GM18508 (cell line): Measurements from ENCODE around the gene CYB5A.
"Not testable (repeated sequence)": the region's sequence is repeated elsewhere in the genome, so short reads cannot be mapped to it uniquely, and the experiment has no call there.

Source experiments
- ATAC-seq: cut with Tn5 transposase; IDR thresholded peaks from one replicate; pipeline ENCODE4 v1.9.1; 2021; ENCODE audit warnings: moderate number of reproducible peaks; ENCODE audit not compliant: insufficient read depth, unreplicated experiment

CYB5A gene

GRCh38 chr18:74291771-74292540, at the start of gene CYB5A:
Gene CYB5A, minus strand, starts transcription at chr18:74291963. Its CDS starts 88 bp downstream, at chr18:74291875.
- peak; percentile 99 for ATAC-seq

GRCh38 chr18:74337912-74338309, 46.1 kb upstream of the CYB5A start:
- no peak for ATAC-seq

- ATAC-seq = no peak
Observed at GRCh38 chr18:74337155-74337911, 45.6 kb upstream of the CYB5A start.

GRCh38 chr18:74336656-74337055, 44.9 kb upstream of the CYB5A start:
- no peak for ATAC-seq

GRCh38 chr18:74334242-74334893, 42.6 kb upstream of the CYB5A start:
- peak; percentile 44 for ATAC-seq

GRCh38 chr18:74333091-74333490, 41.3 kb upstream of the CYB5A start:
- ATAC-seq = no peak

GRCh38 chr18:74331404-74331803, 39.6 kb upstream of the CYB5A start:
- no peak for ATAC-seq

GRCh38 chr18:74329688-74330205, 38.0 kb upstream of the CYB5A start:
- no peak for ATAC-seq

- ATAC-seq = no peak
Observed at GRCh38 chr18:74328206-74328605, 36.4 kb upstream of the CYB5A start.

GRCh38 chr18:74326791-74327190, 35.0 kb upstream of the CYB5A start:
- ATAC-seq = not testable (repeated sequence)

GRCh38 chr18:74326231-74326630, 34.5 kb upstream of the CYB5A start:
- no peak for ATAC-seq

GRCh38 chr18:74316257-74317170, 24.8 kb upstream of the CYB5A start:
- no peak for ATAC-seq

GRCh38 chr18:74315464-74316256, 23.9 kb upstream of the CYB5A start, which contains the start of gene C18orf63:
Gene C18orf63, plus strand, starts transcription at chr18:74315839. Its CDS starts 2,027 bp downstream, at chr18:74317866.
- no peak for ATAC-seq

- no peak for ATAC-seq
Observed at GRCh38 chr18:74314759-74315463, 23.1 kb upstream of the CYB5A start.

GRCh38 chr18:74311000-74311399, 19.2 kb upstream of the CYB5A start:
- ATAC-seq = no peak

- no peak for ATAC-seq
Observed at GRCh38 chr18:74310411-74310810, 18.6 kb upstream of the CYB5A start.

- ATAC-seq = no peak
Observed at GRCh38 chr18:74303936-74304335, 12.2 kb upstream of the CYB5A start.

GRCh38 chr18:74303306-74303705, 11.5 kb upstream of the CYB5A start:
- ATAC-seq = no peak
